Smooth muscle cell (in vitro differentiated cells): Measurements from ENCODE around the gene KBTBD2. TPM values are rescaled to one million over a fixed set of nuclear protein-coding genes. Genes with fewer than 3 reads are reported as not detected.
"Not testable (repeated sequence)": the region's sequence is repeated elsewhere in the genome, so short reads cannot be mapped to it uniquely, and the experiment has no call there.

Experiments used
- DNase-seq: peaks from one replicate; lab custom pipeline; 2025; ENCODE audit not compliant: unreplicated experiment; lab: John Stamatoyannopoulos, UW
- H2AFZ ChIP-seq: fragments of 200-600 bp; sonication (generic); 2 replicates; pipeline ENCODE4 v1.6.0; 2016; ENCODE audit warnings: antibody characterized with exemption, low read depth, mild to moderate bottlenecking
- H3F3A ChIP-seq: fragments of 200-600 bp; sonication (generic); 2 replicates; pipeline ENCODE4 v1.6.0; 2017; ENCODE audit warnings: antibody characterized with exemption, low read depth
- H3K27ac ChIP-seq: fragments of 200-600 bp; sonication (generic); 2 replicates; pipeline ENCODE4 v1.5.1; 2016; ENCODE audit warnings: low read depth, mild to moderate bottlenecking
- H3K27me3 ChIP-seq: fragments of 200-600 bp; sonication (generic); 2 replicates; pipeline ENCODE4 v1.6.1; 2016; ENCODE audit warnings: low read depth, mild to moderate bottlenecking
- H3K36me3 ChIP-seq: fragments of 200-600 bp; sonication (generic); 2 replicates; pipeline ENCODE4 v1.5.1; 2016; ENCODE audit warnings: low read depth
- H3K4me1 ChIP-seq: fragments of 200-600 bp; sonication (generic); 2 replicates; pipeline ENCODE4 v1.5.1; 2016; ENCODE audit warnings: low read depth
- H3K4me2 ChIP-seq: fragments of 200-600 bp; sonication (generic); 2 replicates; pipeline ENCODE4 v1.6.0; 2016; ENCODE audit warnings: mild to moderate bottlenecking
- H3K4me3 ChIP-seq: fragments of 200-600 bp; sonication (generic); 2 replicates; pipeline ENCODE4 v1.5.1; 2016; ENCODE audit warnings: mild to moderate bottlenecking
- H3K79me2 ChIP-seq: fragments of 200-600 bp; sonication (generic); 2 replicates; pipeline ENCODE4 v1.6.0; 2016; ENCODE audit warnings: low read depth, mild to moderate bottlenecking
- H3K9ac ChIP-seq: fragments of 200-600 bp; sonication (generic); 2 replicates; pipeline ENCODE4 v1.6.0; 2016; ENCODE audit warnings: low read depth
- H3K9me3 ChIP-seq: fragments of 200-600 bp; sonication (generic); replicated peaks from 2 replicates; pipeline ENCODE4 v1.5.1; 2016; ENCODE audit warnings: low read depth
- H4K20me1 ChIP-seq: fragments of 200-600 bp; sonication (generic); 2 replicates; pipeline ENCODE4 v1.6.0; 2016; ENCODE audit warnings: low read depth
- CTCF ChIP-seq: fragments of 200-600 bp; sonication (generic); IDR thresholded peaks from 2 replicates; pipeline ENCODE4 v1.5.1; 2017; ENCODE audit warnings: borderline replicate concordance, mild to moderate bottlenecking, antibody characterized with exemption; ENCODE audit not compliant: insufficient read depth, poor library complexity, severe bottlenecking
- WGBS: methylation state at CpG from one replicate; pipeline ENCODE4 v1.1.7; 2016; ENCODE audit warnings: low lambda C conversion rate; 5-methylcytosine and 5-hydroxymethylcytosine counted together
- polyA plus RNA-seq: library from polyadenylated mRNA; unstranded; fragments of >200 nt; fragmentation: Nextera tagmentation; extraction: Ambion mirVana; gene quantifications from 2 replicates; pipeline ENCODE4 v1.2.1, GENCODE V29; 2016
- total RNA-seq: library from RNA; depleted of rRNA; stranded (reverse); fragments of >200 nt; gene quantifications from 2 replicates; pipeline ENCODE4 v1.2.3, GENCODE V29; 2014

The KBTBD2 gene
- total and polyA plus RNA-seq, 2 experiments from 2014 or later = 25.6 to 32.7 TPM

- WGBS = 47% methylated on average over 9 of the region's 9 CpGs
- no peaks in the 10 kb centered on the region for H3F3A ChIP-seq
- no peaks in the 10 kb centered on the region for H4K20me1 ChIP-seq
- no peak overlapping the region for H3K4me2 ChIP-seq
- H3K4me3 ChIP-seq = no peak overlapping the region
- H3K27ac ChIP-seq = no peak overlapping the region
- H3K4me1 ChIP-seq = peaks cover 6% of the 10 kb centered on the region
- H3K9me3 ChIP-seq = no peaks in the 10 kb centered on the region
- no peaks in the 10 kb centered on the region for H3K27me3 ChIP-seq
- no peaks in the 10 kb centered on the region for H3K79me2 ChIP-seq
- no peak overlapping the region for H2AFZ ChIP-seq
- H3K36me3 ChIP-seq = no peaks in the 10 kb centered on the region
- TF ChIP-seq CTCF = peak; percentile 69
- DNase-seq = no peak
- H3K9ac ChIP-seq = no peak overlapping the region
Observed at GRCh38 chr7:32846630-32847225, 44.8 kb downstream of the KBTBD2 start.

DNA sequence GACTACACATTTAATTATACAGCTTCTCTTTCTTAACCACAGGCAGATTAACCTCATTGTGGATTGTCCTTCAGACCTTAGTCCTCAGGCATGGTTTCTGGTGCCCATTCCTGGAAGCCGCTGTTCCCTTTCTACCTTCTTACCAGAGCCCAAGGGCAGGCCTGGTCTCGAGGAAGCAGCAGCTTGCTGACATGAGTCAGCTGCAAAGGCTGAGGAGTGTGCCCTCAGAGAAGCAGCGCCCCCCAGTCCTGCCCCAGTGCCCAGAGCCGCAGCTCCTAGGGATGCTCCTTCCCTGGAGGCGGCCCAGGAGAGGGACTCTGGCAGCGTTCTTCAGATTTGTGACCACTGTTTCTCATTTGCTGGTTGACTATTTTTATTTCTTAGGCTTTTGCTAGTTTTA lies 46.8 kb downstream of the KBTBD2 start:
- not testable (repeated sequence) for H3K79me2 ChIP-seq, H3K4me1 ChIP-seq, H3F3A ChIP-seq, H3K4me2 ChIP-seq, H4K20me1 ChIP-seq, H3K9ac ChIP-seq, H2AFZ ChIP-seq, H3K27me3 ChIP-seq, DNase-seq, H3K9me3 ChIP-seq, H3K4me3 ChIP-seq, H3K36me3 ChIP-seq
- peak overlapping the region; percentile 54 for H3K27ac ChIP-seq
- WGBS = 77% methylated on average over 6 of the region's 6 CpGs

GRCh38 chr7:32843763-32844162 lies 47.8 kb downstream of the KBTBD2 start:
- H3K27ac ChIP-seq = peak overlapping the region; percentile 54
- not testable (repeated sequence) for H3K9ac ChIP-seq, H3K79me2 ChIP-seq, H3K9me3 ChIP-seq, H3F3A ChIP-seq, H3K36me3 ChIP-seq, H3K4me3 ChIP-seq, H3K4me1 ChIP-seq, DNase-seq, H4K20me1 ChIP-seq, H3K27me3 ChIP-seq
- H3K4me2 ChIP-seq = peak overlapping the region; percentile 63
- H2AFZ ChIP-seq = peak overlapping the region; percentile 49
- WGBS = 66% methylated on average over 3 of the region's 3 CpGs

GRCh38 chr7:32839846-32840245 lies 51.7 kb downstream of the KBTBD2 start:
- H3K27ac ChIP-seq, H3K79me2 ChIP-seq, H3F3A ChIP-seq, H3K4me2 ChIP-seq, DNase-seq, H3K4me1 ChIP-seq, H2AFZ ChIP-seq, H4K20me1 ChIP-seq, H3K27me3 ChIP-seq, H3K9ac ChIP-seq, H3K4me3 ChIP-seq, H3K9me3 ChIP-seq, H3K36me3 ChIP-seq: not testable (repeated sequence)
- 90% methylated on average over 8 of the region's 8 CpGs for WGBS

DNA sequence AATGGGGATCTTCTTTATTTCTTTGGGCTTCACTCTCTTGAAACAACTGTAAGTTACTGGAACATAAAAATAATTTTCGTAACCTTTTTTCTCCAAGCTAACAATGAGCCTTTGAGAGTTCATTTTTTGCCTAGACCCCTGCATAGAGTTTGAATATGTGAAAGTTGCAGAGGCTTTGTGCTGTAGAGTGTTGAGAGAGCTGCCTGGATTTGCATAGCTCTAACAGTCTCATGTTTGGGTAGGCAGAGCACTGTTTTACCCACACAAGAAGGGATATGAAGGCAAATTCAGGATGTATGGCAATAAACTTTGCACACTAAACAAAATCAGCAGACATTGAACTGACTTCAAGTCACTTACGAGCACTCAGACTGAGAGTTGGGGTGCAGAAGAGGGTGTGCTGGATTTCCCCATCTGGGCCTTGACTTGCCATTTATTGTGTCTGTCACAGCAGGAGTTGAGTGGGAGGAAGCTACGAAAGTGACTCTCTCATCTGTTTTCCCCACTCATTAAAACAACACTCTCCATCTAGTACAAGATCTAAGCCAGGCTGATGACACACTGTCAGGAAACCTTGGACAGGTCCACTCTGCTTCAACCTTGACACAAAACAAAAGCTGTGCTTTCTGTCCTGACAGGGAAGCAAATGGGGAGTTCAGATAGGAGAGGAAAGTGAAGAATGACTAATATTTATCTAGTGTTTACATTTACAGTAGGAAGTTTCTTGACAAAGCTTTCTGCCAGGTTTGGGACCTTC lies 62.4 kb downstream of the KBTBD2 start:
- not testable (repeated sequence) for H3K9me3 ChIP-seq, H3K27ac ChIP-seq, H3K27me3 ChIP-seq, H3K4me3 ChIP-seq, DNase-seq, H3F3A ChIP-seq, H2AFZ ChIP-seq, H3K36me3 ChIP-seq, H3K4me2 ChIP-seq, H4K20me1 ChIP-seq, H3K9ac ChIP-seq, H3K79me2 ChIP-seq, H3K4me1 ChIP-seq
- WGBS = 88% methylated on average over 1 of the region's 3 CpGs

Other genes starting within 250 kb of the KBTBD2 start
- 99.0 and 133 TPM in 2 replicates for gene FKBP9, start 65.7 kb upstream of the KBTBD2 start, total RNA-seq
- gene FKBP9, start 65.7 kb upstream of the KBTBD2 start, polyA plus RNA-seq = 111 and 130 TPM in 2 replicates
- gene NT5C3A, start 171.0 kb upstream of the KBTBD2 start, total RNA-seq = 16.5 and 25.4 TPM in 2 replicates
- gene NT5C3A, start 171.0 kb upstream of the KBTBD2 start, polyA plus RNA-seq = 12.9 and 17.7 TPM in 2 replicates
- gene RP9, start 217.6 kb upstream of the KBTBD2 start, total RNA-seq = 15.3 and 23.9 TPM in 2 replicates
- gene RP9, start 217.6 kb upstream of the KBTBD2 start, polyA plus RNA-seq = 23.3 and 28.3 TPM in 2 replicates
- gene BBS9, start 237.8 kb upstream of the KBTBD2 start, total RNA-seq = 19.6 and 25.5 TPM in 2 replicates
- 12.8 and 13.4 TPM in 2 replicates for gene BBS9, start 237.8 kb upstream of the KBTBD2 start, polyA plus RNA-seq